Superior temporal gyrus (tissue), 1 donor: Measurements from ENCODE around the gene ARHGAP26.
"Not testable (repeated sequence)": the region's sequence is repeated elsewhere in the genome, so short reads cannot be mapped to it uniquely, and the experiment has no call there.

Source experiments
- DNase-seq: peaks from one replicate; pipeline ENCODE4 v3.0.0-alpha.2; 2016; ENCODE audit errors: extremely low spot score

The ARHGAP26 gene

GRCh38 chr5:142959683-142960657, 189.8 kb downstream of the ARHGAP26 start:
- DNase-seq: no peak

GRCh38 chr5:142961440-142962173, 191.4 kb downstream of the ARHGAP26 start:
- DNase-seq: no peak

GRCh38 chr5:142962174-142962533, 192.0 kb downstream of the ARHGAP26 start:
- no peak for DNase-seq

GRCh38 chr5:142965258-142966120, 195.3 kb downstream of the ARHGAP26 start:
- DNase-seq: not testable (repeated sequence)

- no peak for DNase-seq
These were observed 195.9 kb downstream of the ARHGAP26 start for GRCh38 chr5:142966121-142966420.

GRCh38 chr5:142969186-142969585, 199.0 kb downstream of the ARHGAP26 start:
- no peak for DNase-seq

- DNase-seq: no peak
These were observed 199.7 kb downstream of the ARHGAP26 start for GRCh38 chr5:142969624-142970439.

GRCh38 chr5:142970440-142971030, 200.4 kb downstream of the ARHGAP26 start:
- no peak for DNase-seq

GRCh38 chr5:142971303-142972013, 201.3 kb downstream of the ARHGAP26 start:
- DNase-seq: no peak

GRCh38 chr5:142972064-142972570, 201.9 kb downstream of the ARHGAP26 start:
- no peak for DNase-seq

GRCh38 chr5:142973932-142974331, 203.8 kb downstream of the ARHGAP26 start:
- no peak for DNase-seq

GRCh38 chr5:142974409-142974808, 204.2 kb downstream of the ARHGAP26 start:
- DNase-seq: peak; percentile 29

GRCh38 chr5:142976861-142977260, 206.7 kb downstream of the ARHGAP26 start:
- no peak for DNase-seq

- DNase-seq: no peak
These were observed 207.3 kb downstream of the ARHGAP26 start for GRCh38 chr5:142977363-142978051.

- no peak for DNase-seq
These were observed 208.1 kb downstream of the ARHGAP26 start for GRCh38 chr5:142978252-142978651.

GRCh38 chr5:142978726-142979125, 208.5 kb downstream of the ARHGAP26 start:
- DNase-seq: no peak

- no peak for DNase-seq
These were observed 209.5 kb downstream of the ARHGAP26 start for GRCh38 chr5:142979636-142980035.

- no peak for DNase-seq
These were observed 211.3 kb downstream of the ARHGAP26 start for GRCh38 chr5:142981475-142981874.
